Liver (tissue), 9 donors: ENCODE data around the gene ARMC2. TPM values are rescaled to one million over a fixed set of nuclear protein-coding genes. Genes with fewer than 3 reads are reported as not detected.

ENCODE experiments used
- DNase-seq: peaks from one replicate; pipeline ENCODE4 v3.0.0-alpha.2; 2017; ENCODE audit warnings: low spot score
- H3K27ac ChIP-seq, 2 donors: one replicate each; pipeline ENCODE4 v1.7.0; 2013; ENCODE audit warnings: inconsistent platforms in 2 of 2, low read length in 2 of 2, control low read depth in 1 of 2, low read depth in 1 of 2, mild to moderate bottlenecking in 1 of 2
- H3K27me3 ChIP-seq, 4 donors: one replicate each; pipeline versions ENCODE4 v1.6.1 to v1.7.0; 2013; ENCODE audit warnings: low read length in 3 of 4, inconsistent platforms in 1 of 4, mild to moderate bottlenecking in 1 of 4, moderate library complexity in 1 of 4; ENCODE audit not compliant: control insufficient read depth in 4 of 4, insufficient read depth in 4 of 4
- H3K36me3 ChIP-seq, 4 donors: one replicate each; pipeline versions ENCODE4 v1.6.1 to v1.7.0; 2013; ENCODE audit warnings: low read length in 3 of 4, mild to moderate bottlenecking in 3 of 4, low read depth in 1 of 4, moderate library complexity in 1 of 4; ENCODE audit not compliant: control insufficient read depth in 4 of 4, insufficient read depth in 3 of 4
- H3K4me1 ChIP-seq, 4 donors: one replicate each; pipeline versions ENCODE4 v1.6.1 to v1.7.0; 2013; ENCODE audit warnings: low read length in 3 of 4, mild to moderate bottlenecking in 3 of 4, moderate library complexity in 1 of 4; ENCODE audit not compliant: control insufficient read depth in 4 of 4, insufficient read depth in 4 of 4
- H3K4me3 ChIP-seq, 3 donors: one replicate each; pipeline versions ENCODE4 v1.6.1 to v1.7.0; 2013; ENCODE audit warnings: low read length in 3 of 3, control low read depth in 1 of 3, low read depth in 1 of 3, mild to moderate bottlenecking in 1 of 3
- H3K9ac ChIP-seq, 2 donors: one replicate each; pipeline ENCODE4 v1.7.0; 2013; ENCODE audit warnings: low read length in 2 of 2, mild to moderate bottlenecking in 2 of 2, moderate library complexity in 2 of 2, control low read depth in 1 of 2, low read depth in 1 of 2
- H3K9me3 ChIP-seq, 4 donors: one replicate each; pipeline versions ENCODE4 v1.6.1 to v1.7.0; 2013; ENCODE audit warnings: low read length in 3 of 4; ENCODE audit not compliant: control insufficient read depth in 4 of 4
- ATF3 ChIP-seq: IDR thresholded peaks from 2 replicates; pipeline ENCODE4 v1.6.1; 2016; ENCODE audit warnings: antibody characterized with exemption
- EGR1 ChIP-seq, 2 donors: IDR thresholded peaks; 2 replicates each; pipeline ENCODE4 v1.6.1; 2016 to 2018; ENCODE audit warnings: antibody characterized with exemption in 2 of 2, low read depth in 2 of 2
- FOXA1 ChIP-seq: IDR thresholded peaks from 2 replicates; pipeline ENCODE4 v1.6.1; 2016; ENCODE audit warnings: antibody characterized with exemption
- FOXA2 ChIP-seq: IDR thresholded peaks from 2 replicates; pipeline ENCODE4 v1.6.1; 2016; ENCODE audit warnings: antibody characterized with exemption
- GABPA ChIP-seq, 2 donors: IDR thresholded peaks in 1 of 2; conservative IDR thresholded peaks in 1 of 2; 2 replicates each; pipeline ENCODE4 v1.6.1; 2016; ENCODE audit warnings: antibody characterized with exemption in 2 of 2, mild to moderate bottlenecking in 1 of 2, moderate library complexity in 1 of 2
- HNF4A ChIP-seq, 2 donors: conservative IDR thresholded peaks; 2 replicates each; pipeline ENCODE4 v1.6.1; 2016; ENCODE audit warnings: antibody characterized with exemption in 2 of 2, mild to moderate bottlenecking in 2 of 2
- HNF4G ChIP-seq: IDR thresholded peaks from 2 replicates; pipeline ENCODE4 v1.6.1; 2016; ENCODE audit warnings: antibody characterized with exemption
- JUND ChIP-seq, 2 donors: IDR thresholded peaks; 2 replicates each; pipeline ENCODE4 v1.6.1; 2016; ENCODE audit warnings: antibody characterized with exemption in 2 of 2
- NR2F2 ChIP-seq: IDR thresholded peaks from 2 replicates; pipeline ENCODE4 v1.6.1; 2016; ENCODE audit warnings: antibody characterized with exemption
- RAD21 ChIP-seq, 2 donors: IDR thresholded peaks; 2 replicates each; pipeline ENCODE4 v1.6.1; 2016; ENCODE audit warnings: antibody characterized with exemption in 2 of 2, mild to moderate bottlenecking in 2 of 2
- REST ChIP-seq: IDR thresholded peaks from 2 replicates; pipeline ENCODE4 v1.6.1; 2016; ENCODE audit warnings: antibody characterized with exemption, mild to moderate bottlenecking
- RXRA ChIP-seq, 2 donors: IDR thresholded peaks; 2 replicates each; pipeline ENCODE4 v1.6.1; 2017 to 2018; ENCODE audit warnings: antibody characterized with exemption in 2 of 2, mild to moderate bottlenecking in 1 of 2
- SP1 ChIP-seq: IDR thresholded peaks from 2 replicates; pipeline ENCODE4 v1.6.1; 2018; ENCODE audit warnings: antibody characterized with exemption, mild to moderate bottlenecking
- TAF1 ChIP-seq: conservative IDR thresholded peaks from 2 replicates; pipeline ENCODE4 v1.6.1; 2016; ENCODE audit warnings: antibody characterized with exemption, mild to moderate bottlenecking
- YY1 ChIP-seq: IDR thresholded peaks from 2 replicates; pipeline ENCODE4 v1.6.1; 2016; ENCODE audit warnings: antibody characterized with exemption, mild to moderate bottlenecking
- whole genome bisulfite sequencing: extraction: QIAGEN DNeasy Blood & Tissue Kit; methylation state at CpG from one replicate; pipeline ENCODE4 v1.1.7; 2013; 5-methylcytosine and 5-hydroxymethylcytosine counted together
- polyA plus RNA-seq, 2 donors: library from polyadenylated mRNA; stranded (reverse) in 1 of 2; unstranded in 1 of 2; fragments of 200-250 nt in 1 of 2; fragments of >200 nt in 1 of 2; fragmentation: Nextera tagmentation in 1 of 2; extraction: Ambion mirVana in 1 of 2; gene quantifications; one replicate each; pipeline versions ENCODE4 v1.2.1 to v1.2.3, GENCODE V29; 2013 to 2015
- total RNA-seq, 2 donors: library from RNA; depleted of rRNA; stranded (reverse); fragments of >200 nt; gene quantifications; one replicate each; pipeline ENCODE4 v1.2.3, GENCODE V29; 2014
- TF ChIP-seq, protein P1 (sequence below): fragments of 150-350 bp; IDR thresholded peaks from 2 replicates; pipeline ENCODE4 v1.5.1; 2017; ENCODE audit warnings: improper control_type of control experiment, low read depth, low read length; ENCODE audit not compliant: missing input control
- TF ChIP-seq, protein P2 (sequence below): IDR thresholded peaks from 2 replicates; pipeline ENCODE4 v1.6.1; 2016; ENCODE audit warnings: antibody characterized with exemption
- TF ChIP-seq, protein P3 (sequence below): IDR thresholded peaks from 2 replicates; pipeline ENCODE4 v1.6.1; 2016; ENCODE audit warnings: antibody characterized with exemption
- donor health status: healthy.
- donor health status: healthy.
- donor health status: healthy.
- donor health status: healthy.
- donor health status: healthy.

ARMC2 gene
- total and polyA plus RNA-seq, 4 donors = 0.24 to 1.5 (median 0.73) TPM

- Histone ChIP-seq H3K9ac (no peak overlapping the region), H3K4me1 (no peaks in the 10 kb centered on the region), H3K36me3 (no peaks in the 10 kb centered on the region), H3K27ac (peak overlapping the region in 1 of 2 donors; percentile 50), H3K27me3 (no peaks in the 10 kb centered on the region), H3K9me3 (no peaks in the 10 kb centered on the region), H3K4me3 (no peak overlapping the region)
- no peak for DNase-seq
- 65% methylated on average over 5 of the region's 5 CpGs for WGBS
- TF ChIP-seq, protein P1, sequence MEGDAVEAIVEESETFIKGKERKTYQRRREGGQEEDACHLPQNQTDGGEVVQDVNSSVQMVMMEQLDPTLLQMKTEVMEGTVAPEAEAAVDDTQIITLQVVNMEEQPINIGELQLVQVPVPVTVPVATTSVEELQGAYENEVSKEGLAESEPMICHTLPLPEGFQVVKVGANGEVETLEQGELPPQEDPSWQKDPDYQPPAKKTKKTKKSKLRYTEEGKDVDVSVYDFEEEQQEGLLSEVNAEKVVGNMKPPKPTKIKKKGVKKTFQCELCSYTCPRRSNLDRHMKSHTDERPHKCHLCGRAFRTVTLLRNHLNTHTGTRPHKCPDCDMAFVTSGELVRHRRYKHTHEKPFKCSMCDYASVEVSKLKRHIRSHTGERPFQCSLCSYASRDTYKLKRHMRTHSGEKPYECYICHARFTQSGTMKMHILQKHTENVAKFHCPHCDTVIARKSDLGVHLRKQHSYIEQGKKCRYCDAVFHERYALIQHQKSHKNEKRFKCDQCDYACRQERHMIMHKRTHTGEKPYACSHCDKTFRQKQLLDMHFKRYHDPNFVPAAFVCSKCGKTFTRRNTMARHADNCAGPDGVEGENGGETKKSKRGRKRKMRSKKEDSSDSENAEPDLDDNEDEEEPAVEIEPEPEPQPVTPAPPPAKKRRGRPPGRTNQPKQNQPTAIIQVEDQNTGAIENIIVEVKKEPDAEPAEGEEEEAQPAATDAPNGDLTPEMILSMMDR = no peak
- TF ChIP-seq RAD21 (IDR thresholded peaks at IDR 0.05) = peak in 1 of 2 donors; percentile 10
- peak; percentile 22 for TF ChIP-seq YY1
- TF ChIP-seq, protein P2, sequence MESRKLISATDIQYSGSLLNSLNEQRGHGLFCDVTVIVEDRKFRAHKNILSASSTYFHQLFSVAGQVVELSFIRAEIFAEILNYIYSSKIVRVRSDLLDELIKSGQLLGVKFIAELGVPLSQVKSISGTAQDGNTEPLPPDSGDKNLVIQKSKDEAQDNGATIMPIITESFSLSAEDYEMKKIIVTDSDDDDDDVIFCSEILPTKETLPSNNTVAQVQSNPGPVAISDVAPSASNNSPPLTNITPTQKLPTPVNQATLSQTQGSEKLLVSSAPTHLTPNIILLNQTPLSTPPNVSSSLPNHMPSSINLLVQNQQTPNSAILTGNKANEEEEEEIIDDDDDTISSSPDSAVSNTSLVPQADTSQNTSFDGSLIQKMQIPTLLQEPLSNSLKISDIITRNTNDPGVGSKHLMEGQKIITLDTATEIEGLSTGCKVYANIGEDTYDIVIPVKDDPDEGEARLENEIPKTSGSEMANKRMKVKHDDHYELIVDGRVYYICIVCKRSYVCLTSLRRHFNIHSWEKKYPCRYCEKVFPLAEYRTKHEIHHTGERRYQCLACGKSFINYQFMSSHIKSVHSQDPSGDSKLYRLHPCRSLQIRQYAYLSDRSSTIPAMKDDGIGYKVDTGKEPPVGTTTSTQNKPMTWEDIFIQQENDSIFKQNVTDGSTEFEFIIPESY = no peak
- TF ChIP-seq SP1 = peak; percentile 23
- peak in 1 of 2 donors; percentile 16 for TF ChIP-seq RXRA (IDR thresholded peaks at IDR 0.05)
Measured at GRCh38 chr6:108947114-108947854, 99.1 kb downstream of the ARMC2 start.

DNA sequence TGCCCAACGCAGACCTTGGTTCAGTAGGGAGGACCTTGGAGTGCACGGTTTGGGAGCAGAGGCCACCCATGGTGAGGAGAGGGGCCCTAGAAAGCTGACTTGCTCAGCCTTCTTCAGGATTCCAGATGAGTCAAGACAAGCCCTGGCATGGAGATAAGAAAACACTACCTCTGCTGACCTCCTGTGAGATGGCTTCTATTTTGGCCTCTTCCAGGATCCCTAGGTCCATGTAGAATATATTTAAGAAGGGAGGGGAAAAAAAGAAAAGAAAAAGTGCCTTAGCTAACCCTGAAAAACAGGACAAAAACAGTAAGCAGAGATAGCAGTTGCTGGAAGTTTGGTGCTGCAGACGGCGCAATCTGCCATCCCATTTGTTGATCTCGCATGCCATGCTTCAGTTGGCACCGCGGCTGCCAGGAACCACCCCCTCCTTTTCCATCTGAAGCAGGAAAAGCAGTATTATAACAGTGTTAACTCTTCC, 100.0 kb downstream of the ARMC2 start:
- peak overlapping the region in 1 of 2 donors; percentile 44 for H3K27ac ChIP-seq
- H3K27me3 ChIP-seq = no peaks in the 10 kb centered on the region
- H3K4me1 ChIP-seq = no peaks in the 10 kb centered on the region
- no peak overlapping the region for H3K4me3 ChIP-seq
- H3K9ac ChIP-seq = no peak overlapping the region
- WGBS = 76% methylated on average over 7 of the region's 7 CpGs
- TF ChIP-seq RXRA (IDR thresholded peaks at IDR 0.05) (no peak), RAD21 (IDR thresholded peaks at IDR 0.05) (no peak), FOXA1 (no peak), HNF4A (conservative IDR thresholded peaks at IDR 0.05) (no peak), FOXA2 (no peak), GABPA (IDR thresholded peaks at IDR 0.05 in 1 of 2, conservative IDR thresholded peaks at IDR 0.05 in 1 of 2) (no peak), SP1 (no peak), HNF4G (no peak), JUND (IDR thresholded peaks at IDR 0.05) (no peak), REST (no peak), EGR1 (IDR thresholded peaks at IDR 0.05; ENCODE audit: low read depth in 2 of 2) (no peak), NR2F2 (no peak), ATF3 (no peak), YY1 (no peak), TAF1 (no peak)
- TF ChIP-seq, protein P3, sequence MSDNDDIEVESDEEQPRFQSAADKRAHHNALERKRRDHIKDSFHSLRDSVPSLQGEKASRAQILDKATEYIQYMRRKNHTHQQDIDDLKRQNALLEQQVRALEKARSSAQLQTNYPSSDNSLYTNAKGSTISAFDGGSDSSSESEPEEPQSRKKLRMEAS = no peak
- TF ChIP-seq, protein P2 = no peak
- TF ChIP-seq, protein P1 = no peak
- no peaks in the 10 kb centered on the region for H3K36me3 ChIP-seq
- DNase-seq = no peak
- H3K9me3 ChIP-seq = no peaks in the 10 kb centered on the region
